Stimulated activated CD8-positive, alpha-beta memory T cell treated with anti-CD3 and anti-CD28 coated beads, Interleukin-2, amount 100 ng/mL, for 1 hour (primary cell): ENCODE measurements around the gene ABCB9.
"Not testable (repeated sequence)": the region's sequence is repeated elsewhere in the genome, so short reads cannot be mapped to it uniquely, and the experiment has no call there.

Experiments
- DNase-seq, 2 donors: peaks; one replicate each; pipeline ENCODE4 v3.0.0-alpha.2; 2020; ENCODE audit warnings: low read depth in 2 of 2

The ABCB9 gene

DNA sequence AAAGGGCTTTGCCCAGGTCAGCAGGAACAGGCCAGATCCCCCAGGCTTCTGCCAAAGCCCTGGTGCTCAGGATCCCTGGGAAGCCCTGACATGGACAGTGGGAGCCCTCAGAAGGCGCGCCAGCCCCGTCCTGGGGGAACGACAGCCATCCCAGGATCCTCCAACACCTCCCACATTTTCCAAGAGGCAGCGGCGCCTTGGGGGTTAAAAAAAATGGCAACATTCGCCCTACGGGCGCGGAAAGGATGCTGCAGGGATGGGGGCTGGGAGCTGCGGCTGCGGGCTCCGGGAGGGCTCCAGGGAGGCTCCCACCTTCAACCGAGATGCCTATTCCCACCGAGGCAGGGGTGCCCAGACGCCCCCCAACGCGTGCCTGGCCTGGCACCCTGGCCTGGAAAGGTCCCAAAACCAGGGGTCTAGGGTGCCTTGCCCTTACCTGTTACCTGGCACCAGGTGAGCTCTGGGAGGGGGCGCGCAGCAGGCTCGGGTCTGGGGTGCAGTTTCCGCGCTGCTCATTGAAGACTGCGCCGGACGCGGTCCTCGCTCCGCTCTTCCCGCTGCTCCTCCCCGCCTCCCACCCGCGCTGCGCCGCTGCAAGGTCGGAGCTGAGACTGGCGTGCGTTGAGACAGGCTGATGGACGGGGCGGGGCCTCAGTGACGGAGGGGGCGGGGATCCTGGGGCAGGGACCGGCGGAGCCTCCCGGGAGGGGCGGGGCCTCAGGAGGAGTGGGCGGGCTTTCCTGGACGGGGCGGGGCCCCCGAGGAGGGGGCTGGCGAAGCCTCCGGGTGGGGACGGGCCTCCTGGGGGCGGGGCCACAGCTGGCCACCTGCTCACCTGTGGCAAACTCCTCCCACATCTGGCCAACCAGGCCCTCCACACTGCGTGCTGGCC lies at the start of gene ABCB9:
Gene ABCB9 (minus strand): TSS at position 613 of the 892 bp plus-strand sequence. CDS start 6,228 bp downstream, outside the sequence.
- DNase-seq: peak; percentile 90 to 92

DNA sequence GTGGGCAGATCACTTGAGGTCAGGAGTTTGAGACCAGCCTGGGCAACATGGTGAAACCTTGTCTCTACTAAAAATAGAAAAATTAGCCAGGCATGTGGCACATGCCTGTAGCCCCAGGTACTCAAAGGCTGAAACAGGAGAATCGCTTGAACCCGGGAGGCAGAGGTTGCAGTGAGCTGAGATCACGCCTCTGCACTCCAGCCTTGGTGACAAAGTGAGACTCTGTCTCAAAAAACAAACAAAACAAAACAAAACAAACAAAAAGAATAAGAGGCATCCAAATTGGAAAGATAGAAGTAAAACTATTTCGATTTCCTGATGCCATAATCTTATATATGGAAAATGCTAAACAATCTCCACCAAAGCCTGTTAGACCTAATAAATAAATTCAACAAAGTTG lies 48.2 kb upstream of the ABCB9 start:
- DNase-seq: not testable (repeated sequence)

- no peak for DNase-seq
Measured at GRCh38 chr12:123013185-123014095, 47.2 kb upstream of the ABCB9 start.

GRCh38 chr12:123011701-123012100 lies 45.4 kb upstream of the ABCB9 start:
- DNase-seq: no peak

DNA sequence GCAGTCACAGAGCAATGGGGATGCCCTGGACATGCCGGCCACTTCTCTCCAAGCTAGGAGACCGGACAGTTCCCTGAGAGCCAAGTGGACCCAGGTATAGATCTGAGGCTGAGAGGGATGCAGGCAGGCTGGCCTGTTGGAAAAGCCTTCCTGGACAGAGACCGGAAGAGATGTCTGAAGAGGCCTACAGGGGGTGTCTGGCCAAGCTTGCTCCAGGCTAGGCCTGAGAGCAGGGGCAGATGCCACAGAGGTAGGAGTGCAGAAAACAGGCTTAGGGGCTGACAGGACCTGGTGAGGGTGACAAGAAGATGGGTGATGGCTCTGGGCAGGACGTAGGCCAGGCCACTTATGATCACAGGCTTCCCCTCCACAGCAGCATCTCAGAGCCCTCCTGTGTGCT lies 44.4 kb upstream of the ABCB9 start:
- DNase-seq: no peak

GRCh38 chr12:123010110-123010509 lies 43.8 kb upstream of the ABCB9 start:
- no peak for DNase-seq

- no peak for DNase-seq
Measured at GRCh38 chr12:123006977-123007376, 40.7 kb upstream of the ABCB9 start.

DNA sequence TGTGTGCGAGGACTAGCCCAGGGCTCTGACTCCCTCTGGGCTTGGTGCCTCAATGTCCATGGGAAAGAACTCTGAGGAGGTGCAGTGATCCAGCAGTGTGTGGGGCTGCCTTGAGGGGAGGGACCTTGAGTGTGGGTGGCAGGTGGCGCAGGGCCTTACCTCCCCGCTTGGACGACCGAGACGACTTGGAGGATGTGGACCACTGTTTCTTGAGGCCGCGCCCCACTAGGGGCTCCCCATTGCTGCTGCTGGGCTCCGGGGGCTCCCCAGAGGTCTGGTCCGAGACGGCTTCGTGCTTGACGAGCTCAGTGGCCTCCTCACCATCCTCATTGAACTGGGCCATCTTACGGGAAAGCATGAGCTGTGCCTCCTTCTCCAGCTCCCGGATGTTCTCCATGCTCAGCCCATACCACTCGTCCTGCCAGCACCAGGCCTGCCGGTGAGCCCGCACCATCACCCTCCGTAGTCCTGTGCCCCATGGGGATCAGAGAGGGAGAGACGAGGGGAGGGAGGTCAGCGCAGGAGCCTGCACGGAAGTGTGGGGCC lies 38.9 kb upstream of the ABCB9 start:
- DNase-seq: no peak

DNA sequence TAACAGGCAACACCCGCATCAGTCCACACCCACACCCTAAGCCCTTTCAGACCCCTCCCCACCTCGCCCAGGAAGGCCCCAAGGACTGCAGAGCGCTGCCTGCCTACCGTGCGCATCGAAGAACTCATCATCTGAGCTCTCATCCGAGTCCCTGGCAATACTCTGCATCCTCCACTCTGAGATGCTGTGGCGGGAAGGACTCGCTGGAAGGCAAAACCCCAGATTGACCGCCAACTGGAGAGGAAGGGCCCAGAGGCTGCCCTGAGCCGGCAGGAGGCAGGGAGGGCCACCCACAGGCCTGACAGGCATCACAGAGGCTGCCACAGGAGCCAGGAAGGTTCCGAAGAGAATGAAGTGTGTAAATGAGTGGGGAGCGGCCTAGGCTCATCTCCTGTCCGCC lies 38.0 kb upstream of the ABCB9 start:
- no peak for DNase-seq

DNA sequence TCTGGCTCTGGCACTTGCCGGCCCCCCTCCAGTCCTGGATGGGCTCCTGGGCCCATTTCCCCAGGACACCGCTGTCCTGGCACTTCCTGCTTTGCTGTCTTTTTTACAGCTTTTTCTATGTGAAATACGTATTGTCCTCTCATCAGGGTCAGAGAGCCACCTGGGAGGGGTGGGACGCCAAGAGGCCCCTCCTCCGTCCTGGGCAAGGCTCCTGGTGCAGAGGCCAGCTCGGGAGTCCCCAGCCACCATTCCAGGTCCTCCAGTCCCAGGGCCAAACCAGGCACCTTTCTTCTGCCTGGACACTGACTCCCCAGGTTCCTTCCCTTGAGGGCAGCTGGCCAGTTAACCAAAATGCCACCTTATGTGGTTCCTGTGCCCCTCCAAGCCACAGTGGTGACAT lies 37.0 kb upstream of the ABCB9 start:
- DNase-seq: no peak

- no peak for DNase-seq
Measured at GRCh38 chr12:123001464-123001863, 35.2 kb upstream of the ABCB9 start.

DNA sequence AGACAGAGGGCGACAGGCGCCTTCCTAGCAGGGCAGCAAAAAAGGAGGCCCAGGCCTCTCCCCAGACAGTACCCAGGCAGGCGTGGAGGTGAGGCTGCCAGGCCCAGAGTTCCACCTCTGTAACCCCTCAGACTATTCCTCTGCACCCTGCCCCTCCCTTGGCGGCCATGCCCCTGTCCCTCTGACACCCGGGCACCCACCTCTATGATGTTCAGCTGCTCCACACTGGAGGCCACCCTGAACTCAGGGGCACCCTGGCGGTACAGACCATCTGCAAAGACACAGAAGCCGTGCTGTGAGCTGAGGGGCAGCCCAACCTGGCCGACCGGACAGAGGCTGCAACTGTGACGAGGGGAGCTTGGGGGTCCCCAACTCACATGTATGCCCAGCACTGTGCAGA lies 34.3 kb upstream of the ABCB9 start:
- DNase-seq: no peak

- DNase-seq: no peak
Measured at GRCh38 chr12:122999986-123000420, 33.7 kb upstream of the ABCB9 start.

- no peak for DNase-seq
Measured at GRCh38 chr12:122999196-122999946, 33.1 kb upstream of the ABCB9 start.

GRCh38 chr12:122998316-122998715 lies 32.1 kb upstream of the ABCB9 start:
- DNase-seq: no peak

GRCh38 chr12:122997343-122998250 lies 31.3 kb upstream of the ABCB9 start:
- no peak for DNase-seq

GRCh38 chr12:122996621-122997342 lies 30.5 kb upstream of the ABCB9 start:
- no peak for DNase-seq

- no peak for DNase-seq
Measured at GRCh38 chr12:122996188-122996601, 29.9 kb upstream of the ABCB9 start.

GRCh38 chr12:122995503-122996187 lies 29.4 kb upstream of the ABCB9 start:
- DNase-seq: no peak
